ENCODE results near the gene BLTP3A. TPM values are rescaled to one million over a fixed set of nuclear protein-coding genes. Genes with fewer than 3 reads are reported as not detected.

The BLTP3A gene

DNA sequence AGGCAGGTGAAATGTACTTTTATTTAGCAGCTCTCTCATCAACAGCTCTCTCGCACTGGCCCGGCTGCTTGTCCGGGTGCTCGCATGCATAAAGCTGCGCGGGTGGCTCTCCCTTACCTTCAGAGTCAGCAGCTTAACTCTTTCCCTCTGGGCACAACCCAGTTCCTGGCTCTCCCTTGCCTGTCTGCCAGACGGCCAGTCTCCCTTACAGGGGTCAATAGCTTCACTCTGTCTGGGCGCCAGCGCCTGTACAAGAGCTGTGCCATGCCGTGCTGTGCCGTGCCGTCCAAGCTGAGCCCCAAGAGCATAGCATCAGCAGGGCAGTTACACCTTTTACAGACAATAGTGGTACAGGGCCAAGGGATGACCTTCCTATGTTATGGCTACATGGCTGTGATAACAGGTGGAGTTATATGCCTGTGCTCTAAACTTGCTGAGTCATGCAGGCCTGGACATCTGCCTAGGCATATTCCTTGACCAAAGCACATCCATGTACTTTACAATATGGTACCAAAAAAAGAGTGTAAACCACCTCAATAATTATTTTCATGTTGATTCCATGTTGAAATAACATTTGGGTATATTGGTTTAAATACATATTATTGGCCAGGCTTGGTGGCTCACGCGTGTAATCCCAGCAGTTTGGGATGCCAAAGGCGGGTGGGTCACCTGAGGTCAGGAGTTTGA is 47.9 kb downstream of the BLTP3A start:
- no peaks in the 10 kb centered on the region for H3K4me1 ChIP-seq (ENCODE audit: control insufficient read depth in 2 of 2, insufficient read depth in 1 of 2, low read depth in 1 of 2, low read length in 2 of 2)
- no peak overlapping the region for H2BK12ac ChIP-seq (ENCODE audit: low read length)
- no peak overlapping the region for H3K27ac ChIP-seq (replicated peaks; ENCODE audit: low read length)
- no peak overlapping the region for H2AFZ ChIP-seq (ENCODE audit: low read length)
- no peak overlapping the region for H3K4ac ChIP-seq (ENCODE audit: low read length)
- no peak overlapping the region for H4K91ac ChIP-seq (ENCODE audit: low read depth, low read length, poor library complexity)
- no peak overlapping the region for H2BK120ac ChIP-seq (ENCODE audit: low read depth, low read length)
- no peak overlapping the region for H3K18ac ChIP-seq (ENCODE audit: low read length)
- no peak overlapping the region for H2AK5ac ChIP-seq (ENCODE audit: low read depth, low read length)
- H3K36me3 ChIP-seq (replicated peaks in 1 of 2; ENCODE audit: control insufficient read depth in 2 of 2, insufficient read depth in 2 of 2, low read length in 2 of 2): peaks cover 10 to 68% of the 10 kb centered on the region in 2 donors
- H2BK15ac ChIP-seq (ENCODE audit: low read length): no peak overlapping the region
- H3K9me3 ChIP-seq (replicated peaks in 1 of 2; ENCODE audit: control insufficient read depth in 2 of 2, insufficient read depth in 1 of 2, low read depth in 1 of 2, low read length in 2 of 2): no peaks in the 10 kb centered on the region
- H3K79me1 ChIP-seq (ENCODE audit: low read depth, low read length): no peaks in the 10 kb centered on the region
- no peak overlapping the region for H3K4me2 ChIP-seq (ENCODE audit: insufficient read depth, low read length, poor library complexity, severe bottlenecking)
- no peak overlapping the region for H3K4me3 ChIP-seq (ENCODE audit: low read length in 2 of 2)
- no peak for DNase-seq (ENCODE audit: low spot score)
- H3K23ac ChIP-seq (ENCODE audit: low read depth, low read length, poor library complexity): no peak overlapping the region
- H2BK5ac ChIP-seq (ENCODE audit: low read length): no peak overlapping the region
- no peak overlapping the region for H4K8ac ChIP-seq (ENCODE audit: low read depth, low read length)
- WGBS, 2 donors (ENCODE audit: extremely low coverage in 2 of 2, insufficient read length in 2 of 2, insufficient replicate concordance in 1 of 2): no CpG with 5 or more reads among the region's 15 CpGs
- H3K27me3 ChIP-seq (ENCODE audit: control insufficient read depth in 3 of 3, insufficient read depth in 3 of 3, low read depth in 1 of 3, low read length in 3 of 3): no peaks in the 10 kb centered on the region
- no peak overlapping the region for H3K9ac ChIP-seq (ENCODE audit: low read depth, low read length, poor library complexity)
- H3K14ac ChIP-seq (ENCODE audit: low read length): no peak overlapping the region

Small RNA genes lying within 50 kb of the gene (small RNA-seq; reads per million reads assigned to genes)
- gene RF00019 (ENCODE audit: insufficient read depth): not detected
